Measurements from ENCODE around the gene CELA2A.

Gene CELA2A

GRCh38 chr1:15422871-15423270, 33.7 kb upstream of the CELA2A start:
- no peak for TF ChIP-seq YY1 (IDR thresholded peaks at IDR 0.05; ENCODE audit: low read depth)

GRCh38 chr1:15423355-15424077, 33.0 kb upstream of the CELA2A start:
- TF ChIP-seq CEBPB (IDR thresholded peaks at IDR 0.05) (no peak), TCF12 (IDR thresholded peaks at IDR 0.05; ENCODE audit: low read depth) (no peak), TEAD4 (IDR thresholded peaks at IDR 0.05) (no peak), EP300 (IDR thresholded peaks at IDR 0.05; ENCODE audit: borderline replicate concordance) (no peak), TAF1 (IDR thresholded peaks at IDR 0.05; ENCODE audit: low read depth) (no peak), MAX (IDR thresholded peaks at IDR 0.05) (no peak), CREB1 (IDR thresholded peaks at IDR 0.05; ENCODE audit: low read depth) (no peak), FOXM1 (IDR thresholded peaks at IDR 0.05; ENCODE audit: borderline replicate concordance, low read depth) (no peak), ZBTB7A (IDR thresholded peaks at IDR 0.05; ENCODE audit: low read depth) (no peak), REST (IDR thresholded peaks at IDR 0.05; ENCODE audit: low read depth) (no peak), YY1 (IDR thresholded peaks at IDR 0.05; ENCODE audit: low read depth) (no peak)

- TF ChIP-seq CREB1 (IDR thresholded peaks at IDR 0.05; ENCODE audit: low read depth) (no peak), TEAD4 (IDR thresholded peaks at IDR 0.05) (no peak), EP300 (IDR thresholded peaks at IDR 0.05; ENCODE audit: borderline replicate concordance) (no peak), YY1 (IDR thresholded peaks at IDR 0.05; ENCODE audit: low read depth) (no peak), EGR1 (IDR thresholded peaks at IDR 0.05) (no peak), FOXM1 (IDR thresholded peaks at IDR 0.05; ENCODE audit: borderline replicate concordance, low read depth) (no peak), REST (IDR thresholded peaks at IDR 0.05; ENCODE audit: low read depth) (no peak), NFIC (IDR thresholded peaks at IDR 0.05) (no peak), USF1 (IDR thresholded peaks at IDR 0.05) (no peak), MAX (IDR thresholded peaks at IDR 0.05) (no peak), TAF1 (IDR thresholded peaks at IDR 0.05; ENCODE audit: low read depth) (no peak), CEBPB (IDR thresholded peaks at IDR 0.05) (no peak), RAD21 (IDR thresholded peaks at IDR 0.05; ENCODE audit: low read depth) (no peak), TCF12 (IDR thresholded peaks at IDR 0.05; ENCODE audit: low read depth) (no peak), ZBTB7A (IDR thresholded peaks at IDR 0.05; ENCODE audit: low read depth) (no peak)
Measured at GRCh38 chr1:15424146-15424667, 32.3 kb upstream of the CELA2A start.

- TF ChIP-seq TCF12 (IDR thresholded peaks at IDR 0.05; ENCODE audit: low read depth): no peak
- no peak for TF ChIP-seq EP300 (IDR thresholded peaks at IDR 0.05; ENCODE audit: borderline replicate concordance)
- no peak for TF ChIP-seq CEBPB (IDR thresholded peaks at IDR 0.05)
- no peak for TF ChIP-seq USF1 (IDR thresholded peaks at IDR 0.05)
- TF ChIP-seq ZBTB7A (IDR thresholded peaks at IDR 0.05; ENCODE audit: low read depth): no peak
- no peak for TF ChIP-seq NFIC (IDR thresholded peaks at IDR 0.05)
- TF ChIP-seq TEAD4 (IDR thresholded peaks at IDR 0.05): no peak
- no peak for TF ChIP-seq RAD21 (IDR thresholded peaks at IDR 0.05; ENCODE audit: low read depth)
Measured at GRCh38 chr1:15424981-15425380, 31.6 kb upstream of the CELA2A start.

GRCh38 chr1:15425521-15425920, 31.0 kb upstream of the CELA2A start:
- TF ChIP-seq TCF12 (IDR thresholded peaks at IDR 0.05; ENCODE audit: low read depth) (no peak), TAF1 (IDR thresholded peaks at IDR 0.05; ENCODE audit: low read depth) (no peak), NFIC (IDR thresholded peaks at IDR 0.05) (no peak)

GRCh38 chr1:15425958-15426357, 30.6 kb upstream of the CELA2A start:
- TF ChIP-seq EGR1 (IDR thresholded peaks at IDR 0.05): no peak
- TF ChIP-seq TAF1 (IDR thresholded peaks at IDR 0.05; ENCODE audit: low read depth): no peak
- no peak for TF ChIP-seq CREB1 (IDR thresholded peaks at IDR 0.05; ENCODE audit: low read depth)
- TF ChIP-seq EP300 (IDR thresholded peaks at IDR 0.05; ENCODE audit: borderline replicate concordance): no peak
- no peak for TF ChIP-seq YY1 (IDR thresholded peaks at IDR 0.05; ENCODE audit: low read depth)
- no peak for TF ChIP-seq NFIC (IDR thresholded peaks at IDR 0.05)
- TF ChIP-seq TCF12 (IDR thresholded peaks at IDR 0.05; ENCODE audit: low read depth): no peak
- TF ChIP-seq CEBPB (IDR thresholded peaks at IDR 0.05): no peak
- no peak for TF ChIP-seq TEAD4 (IDR thresholded peaks at IDR 0.05)
- no peak for TF ChIP-seq ZBTB7A (IDR thresholded peaks at IDR 0.05; ENCODE audit: low read depth)
- TF ChIP-seq RAD21 (IDR thresholded peaks at IDR 0.05; ENCODE audit: low read depth): no peak
- no peak for TF ChIP-seq REST (IDR thresholded peaks at IDR 0.05; ENCODE audit: low read depth)
- TF ChIP-seq FOXM1 (IDR thresholded peaks at IDR 0.05; ENCODE audit: borderline replicate concordance, low read depth): no peak
- no peak for TF ChIP-seq MAX (IDR thresholded peaks at IDR 0.05)
- no peak for TF ChIP-seq USF1 (IDR thresholded peaks at IDR 0.05)

All from Ishikawa (cell line).